Fibroblast of mammary gland (primary cell): ENCODE results near the gene LTN1.

Source experiments
- DNase-seq: peaks from one replicate; pipeline ENCODE4 v3.0.0-alpha.2; 2010; ENCODE audit warnings: low read depth
- H3K4me3 ChIP-seq: 2 replicates; pipeline ENCODE4 v1.5.1; 2011; ENCODE audit warnings: low read depth, mild to moderate bottlenecking, low read length, moderate library complexity; ENCODE audit not compliant: control insufficient read depth
- CTCF ChIP-seq: conservative IDR thresholded peaks from 2 replicates; pipeline ENCODE4 v1.5.1; 2011; ENCODE audit warnings: low read depth, low read length, inconsistent platforms; ENCODE audit not compliant: control insufficient read depth, insufficient read depth

The LTN1 gene

GRCh38 chr21:28892199-28893111 lies 100.2 kb downstream of the LTN1 start:
- TF ChIP-seq CTCF = no peak

GRCh38 chr21:28885853-28886177 lies 106.9 kb downstream of the LTN1 start:
- peak overlapping the region; percentile 16 for H3K4me3 ChIP-seq
- TF ChIP-seq CTCF = no peak
- peak; percentile 88 for DNase-seq

More at GRCh38 chr21:28892199-28893111, 100.2 kb downstream of the LTN1 start:
- no peak for DNase-seq
- H3K4me3 ChIP-seq = no peak overlapping the region

GRCh38 chr21:28884976-28885852 lies 107.5 kb downstream of the LTN1 start:
- no peak for TF ChIP-seq CTCF
- DNase-seq = peak; percentile 93
- H3K4me3 ChIP-seq = peak overlapping the region; percentile 68

- peak overlapping the region; percentile 68 for H3K4me3 ChIP-seq
- DNase-seq = peak; percentile 30
- TF ChIP-seq CTCF = no peak
Measured at GRCh38 chr21:28884481-28884880, 108.2 kb downstream of the LTN1 start.

GRCh38 chr21:28883931-28884330 lies 108.7 kb downstream of the LTN1 start:
- no peak for TF ChIP-seq CTCF
- no peak for DNase-seq
- H3K4me3 ChIP-seq = peak overlapping the region; percentile 68

- no peak for DNase-seq
- H3K4me3 ChIP-seq = no peak overlapping the region
- TF ChIP-seq CTCF = no peak
Measured at GRCh38 chr21:28882345-28882744, 110.3 kb downstream of the LTN1 start.
